ENCODE data around the gene SRRM3.
"Not testable (repeated sequence)": the region's sequence is repeated elsewhere in the genome, so short reads cannot be mapped to it uniquely, and the experiment has no call there.

SRRM3 gene

GRCh38 chr7:76267894-76268183 is 66.1 kb downstream of the SRRM3 start:
- no peak for DNase-seq

DNA sequence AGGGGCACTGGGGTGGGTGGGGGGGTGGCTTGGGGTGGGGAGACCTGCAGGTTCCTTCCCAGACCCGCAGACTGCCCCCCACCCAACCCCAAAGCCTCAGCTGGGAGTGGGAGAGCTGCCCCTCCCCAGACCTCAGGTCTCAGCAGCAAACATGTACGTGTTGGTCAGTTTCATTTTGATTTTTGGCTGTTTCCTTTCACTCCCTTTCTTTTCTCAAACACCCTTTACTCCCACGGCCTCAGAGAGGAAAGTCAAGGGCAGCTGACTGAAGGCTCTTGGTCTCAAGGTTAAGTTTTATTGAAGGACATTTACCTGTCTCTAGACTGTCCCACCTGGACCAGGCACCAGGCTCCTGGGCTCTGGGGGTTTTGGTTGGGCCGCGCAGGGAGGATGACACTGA is 66.7 kb downstream of the SRRM3 start:
- no peak for DNase-seq

DNA sequence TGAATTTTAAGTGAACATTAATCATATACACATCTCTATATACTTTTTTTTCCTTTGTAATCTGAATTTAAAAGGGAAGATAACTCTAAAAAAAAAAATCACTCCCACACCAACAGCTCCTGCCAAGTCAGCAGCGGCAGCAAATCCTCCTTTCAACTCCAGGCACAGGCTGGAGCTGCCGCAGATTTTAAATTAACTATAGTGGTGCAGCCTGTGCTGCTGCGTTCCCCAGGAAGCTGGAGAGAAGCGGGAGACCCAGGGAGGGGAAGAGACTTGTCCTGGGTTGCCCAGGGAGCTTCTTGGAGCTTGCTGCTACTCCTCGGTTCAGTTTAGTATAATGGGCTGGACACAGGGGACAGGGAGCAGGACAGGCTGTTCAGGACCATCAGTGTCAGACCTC is 68.2 kb downstream of the SRRM3 start:
- DNase-seq: no peak

- DNase-seq: not testable (repeated sequence)
These were observed 69.7 kb downstream of the SRRM3 start for GRCh38 chr7:76271384-76271783.

DNA sequence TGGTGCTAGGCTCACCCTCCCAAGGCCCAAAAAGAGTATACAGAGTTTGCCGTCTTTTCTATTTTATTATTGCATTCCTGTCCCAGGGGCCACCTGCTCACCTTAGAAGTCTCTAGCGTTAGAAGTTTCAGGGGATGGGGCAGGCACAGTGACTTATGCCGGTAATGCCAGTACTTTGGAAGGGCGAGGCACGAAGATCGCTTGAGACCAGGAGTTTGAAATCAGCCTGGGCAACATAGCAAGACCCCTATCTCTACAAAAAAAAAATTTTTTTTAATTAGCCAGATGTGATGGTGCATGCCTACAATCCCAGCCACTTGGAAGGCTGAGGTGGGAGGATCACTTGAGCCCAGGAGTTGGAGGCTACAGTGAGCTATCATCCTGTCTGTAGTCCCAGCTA is 70.4 kb downstream of the SRRM3 start:
- DNase-seq: no peak

- DNase-seq: peak; percentile 57
These were observed 71.3 kb downstream of the SRRM3 start for GRCh38 chr7:76272851-76273497.

DNA sequence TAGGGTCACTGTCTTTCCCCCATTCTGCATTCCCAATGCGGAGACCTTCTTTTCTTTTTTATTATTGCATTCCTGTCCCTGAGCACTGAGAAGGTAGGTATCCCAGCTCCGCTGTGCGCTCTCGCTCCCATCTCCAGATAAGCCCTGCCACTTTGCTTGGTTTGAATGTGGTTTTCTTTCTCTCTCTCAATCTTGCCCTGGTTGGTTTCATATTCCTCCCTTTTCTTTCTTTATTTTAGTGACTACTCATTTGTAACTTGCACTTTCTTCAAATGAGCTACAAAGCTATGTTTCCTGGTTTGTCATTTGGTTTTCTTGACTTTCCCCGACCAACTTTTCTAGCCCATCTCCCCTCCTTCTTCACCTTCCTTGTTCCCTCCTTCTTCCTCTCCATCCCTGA is 71.8 kb downstream of the SRRM3 start:
- DNase-seq: no peak

DNA sequence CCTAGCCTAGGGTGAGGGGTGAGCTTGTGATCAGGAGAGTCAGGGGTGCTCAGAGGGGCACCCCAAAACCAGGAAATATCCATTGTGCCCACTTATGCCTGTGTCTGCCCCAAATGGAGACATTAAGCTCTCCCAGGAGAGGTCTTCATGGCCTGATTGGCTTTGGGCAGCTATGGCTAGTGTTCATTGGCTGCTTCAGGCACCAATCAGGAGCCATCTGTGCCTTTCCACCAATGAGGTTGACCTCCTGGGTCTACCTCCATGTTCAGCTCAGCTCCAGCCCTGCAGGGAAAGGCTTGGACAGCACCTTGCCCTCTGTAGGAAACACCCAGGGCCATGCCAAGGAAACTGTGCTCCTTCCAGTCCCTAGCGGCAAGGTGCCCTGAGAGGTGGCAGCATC is 76.8 kb downstream of the SRRM3 start:
- DNase-seq: no peak

GRCh38 chr7:76280408-76280807 is 78.7 kb downstream of the SRRM3 start:
- no peak for DNase-seq

- no peak for DNase-seq
These were observed 79.5 kb downstream of the SRRM3 start for GRCh38 chr7:76281006-76281705.

GRCh38 chr7:76281706-76282343 is 80.1 kb downstream of the SRRM3 start:
- DNase-seq: no peak

DNA sequence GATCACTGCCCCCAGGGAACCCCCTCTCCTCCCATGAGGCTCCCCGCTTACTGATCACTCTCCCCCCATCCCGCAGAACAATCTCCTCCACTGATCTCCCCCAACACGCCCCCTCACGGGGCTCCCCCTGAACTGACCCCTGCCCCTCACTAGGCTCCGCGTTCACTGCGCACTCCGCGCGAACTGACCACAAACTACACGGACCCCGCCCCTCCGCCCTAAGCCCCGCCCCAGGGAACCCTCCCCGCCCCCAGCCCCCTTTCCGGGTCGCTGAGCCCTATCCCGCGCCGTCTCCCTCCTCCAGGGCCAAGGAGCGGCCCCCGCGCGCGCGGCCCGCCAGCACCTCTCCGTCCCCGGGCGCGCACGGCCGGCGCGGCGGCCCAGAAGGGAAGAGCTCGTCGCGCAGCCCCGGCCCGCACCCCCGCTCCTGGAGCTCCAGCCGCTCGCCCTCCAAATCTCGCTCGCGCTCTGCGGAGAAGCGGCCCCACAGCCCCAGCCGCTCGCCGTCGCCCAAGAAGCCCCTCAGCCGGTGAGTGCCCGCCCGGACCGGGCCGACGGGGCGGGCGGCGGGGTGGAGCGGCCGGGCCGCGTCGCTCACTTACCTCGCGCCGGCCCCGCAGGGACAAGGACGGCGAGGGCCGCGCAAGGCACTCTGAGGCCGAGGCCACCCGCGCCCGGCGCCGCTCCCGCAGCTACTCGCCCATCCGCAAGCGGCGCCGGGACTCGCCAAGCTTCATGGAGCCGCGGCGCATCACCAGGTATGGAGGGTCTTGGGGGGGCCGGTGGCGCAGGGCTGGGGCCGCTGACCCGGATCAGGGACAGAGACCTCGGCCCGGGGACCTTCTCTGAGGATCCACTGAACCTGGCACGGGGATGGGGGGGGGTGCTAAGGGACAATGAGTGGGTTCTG is 80.9 kb downstream of the SRRM3 start:
- no peak for DNase-seq

- no peak for DNase-seq
These were observed 81.8 kb downstream of the SRRM3 start for GRCh38 chr7:76283254-76284159.

- DNase-seq: no peak
These were observed 84.1 kb downstream of the SRRM3 start for GRCh38 chr7:76285604-76286374.

DNA sequence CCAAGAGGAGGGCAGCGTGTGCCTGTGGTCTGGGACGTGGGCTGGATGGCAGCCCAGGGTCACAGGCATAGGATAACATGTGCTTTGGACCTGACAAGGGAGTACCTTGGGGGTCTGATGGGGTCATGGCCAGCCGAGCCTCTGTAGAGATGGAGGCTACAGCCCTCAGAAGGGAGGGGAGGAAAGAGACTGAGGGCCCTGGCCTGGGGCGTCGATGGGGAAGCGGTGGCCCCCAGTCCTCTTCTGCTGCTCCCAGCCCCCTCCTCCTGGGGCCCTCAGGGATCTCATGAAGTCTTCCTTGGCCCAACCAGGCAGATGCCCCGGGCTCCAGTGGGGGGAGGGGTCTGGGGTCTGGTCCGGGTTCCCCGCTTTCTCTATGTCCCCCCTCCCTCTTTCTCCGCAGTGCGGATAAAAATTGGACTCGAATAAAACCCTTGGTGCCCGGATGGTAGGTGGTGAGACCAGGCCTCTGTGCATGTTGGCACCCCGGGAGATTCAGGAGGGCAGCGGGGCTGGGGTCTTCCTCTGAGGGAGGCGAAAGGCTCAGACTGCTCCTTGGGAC is 85.2 kb downstream of the SRRM3 start:
- DNase-seq: no peak

- DNase-seq: not testable (repeated sequence)
These were observed 89.2 kb downstream of the SRRM3 start for GRCh38 chr7:76290847-76291350.

GRCh38 chr7:76291351-76292212 is 89.9 kb downstream of the SRRM3 start:
- DNase-seq: peak; percentile 67

DNA sequence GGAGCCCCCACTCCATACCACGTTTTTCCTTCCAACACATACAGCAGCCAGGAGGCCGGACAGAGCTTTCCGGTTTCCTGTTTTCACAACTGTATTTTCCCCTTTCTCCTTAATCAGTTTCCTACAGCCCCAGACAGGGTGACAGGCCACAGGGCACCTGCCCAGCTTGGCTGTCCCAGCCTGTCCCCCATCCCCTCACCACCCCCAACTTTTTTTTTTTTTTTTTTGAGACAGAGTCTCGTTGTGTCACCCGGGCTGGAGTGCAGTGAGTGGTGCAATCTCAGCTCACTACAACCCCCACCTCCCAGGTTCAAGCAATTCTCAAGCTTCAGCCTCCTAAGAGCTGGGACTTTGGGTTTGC is 90.5 kb downstream of the SRRM3 start:
- no peak for DNase-seq

GRCh38 chr7:76292911-76293310 is 91.2 kb downstream of the SRRM3 start:
- not testable (repeated sequence) for DNase-seq

GRCh38 chr7:76293407-76293901 is 91.8 kb downstream of the SRRM3 start:
- DNase-seq: no peak

All from COR-L47 (cell line).